ENCODE data around the gene STAP2. TPM values are rescaled to one million over a fixed set of nuclear protein-coding genes. Genes with fewer than 3 reads are reported as not detected.

Gene STAP2
- total and polyA plus RNA-seq, 12 donors, result 0.56 to 9.1 (median 2.1) TPM

GRCh38 chr19:4345342-4346019 is 6.9 kb upstream of the STAP2 start:
- Histone ChIP-seq H3K27ac (no peak overlapping the region), H3K4me1 (peaks cover 0 to 16% (median 13%) of the 10 kb centered on the region in 9 donors), H3K4me3 (no peak overlapping the region), H3K27me3 (no peaks in the 10 kb centered on the region), H3K36me3 (peaks cover 0 to 42% (median 4%) of the 10 kb centered on the region in 9 donors), H3K9me3 (no peaks in the 10 kb centered on the region)
- no peak for DNase-seq
- intact Hi-C loops (cut with DNase I), result loop anchor here in 1 of 10 donors (5.0 kb wide), 1 partner anchor 73 kb away; no protein-coding TSS in a partner anchor
- WGBS, 2 donors, result 91 to 92% methylated on average over 15 of the region's 15 CpGs
- no peak for ATAC-seq
- TF ChIP-seq CTCF (IDR thresholded peaks at IDR 0.05), result no peak

GRCh38 chr19:4343370-4344307 is 5.0 kb upstream of the STAP2 start, which contains the start of gene MPND:
Gene MPND (plus strand): TSS chr19:4343562. CDS start chr19:4343594, 32 bp downstream.
- Histone ChIP-seq H3K27ac (peak within 1 kb of the TSS; percentile 79 to 98 (median 94)), H3K36me3 (peaks cover 0 to 28% (median 4%) of the 10 kb centered on the region in 9 donors), H3K4me3 (peak within 1 kb of the TSS; percentile 36 to 89 (median 74)), H3K4me1 (peaks cover 2 to 21% (median 17%) of the 10 kb centered on the region in 9 donors), H3K9me3 (no peaks in the 10 kb centered on the region), H3K27me3 (no peaks in the 10 kb centered on the region)
- DNase-seq (peak; percentile 94 to 96), ATAC-seq (peak; percentile 87 to 94 (median 92))
- 5 to 7% methylated on average over 72 to 97 of the region's 101 CpGs for WGBS, 2 donors
- no peak for TF ChIP-seq CTCF (IDR thresholded peaks at IDR 0.05)
- intact Hi-C loops (cut with DNase I), result loop anchor here in 5 of 10 donors (2.0 to 5.0 kb wide), 3 partner anchors 57 to 97 kb away; partner anchors contain the start of genes SH3GL1 (in 5 of the 5), CHAF1A (in 1 of the 5) and YJU2 (in 1 of the 5)

GRCh38 chr19:4342615-4343369 is 4.2 kb upstream of the STAP2 start:
- peaks cover 3 to 29% (median 25%) of the 10 kb centered on the region in 9 donors for H3K4me1 ChIP-seq
- peak in 6 of 9 donors; percentile 17 to 51 (median 43) for TF ChIP-seq CTCF (IDR thresholded peaks at IDR 0.05)
- intact Hi-C loops (cut with DNase I), result loop anchor here in 5 of 10 donors (2.0 to 5.0 kb wide), 3 partner anchors 58 to 96 kb away; partner anchors contain the start of genes SH3GL1 (in 5 of the 5), CHAF1A (in 1 of the 5) and YJU2 (in 1 of the 5)
- peaks cover 0 to 20% (median 4%) of the 10 kb centered on the region in 9 donors for H3K36me3 ChIP-seq
- peak overlapping the region; percentile 79 to 98 (median 94) for H3K27ac ChIP-seq
- no peaks in the 10 kb centered on the region for H3K9me3 ChIP-seq
- ATAC-seq (peak; percentile 94 to 98 (median 96)), DNase-seq (peak; percentile 93 to 99)
- 0% methylated on average over 39 of the region's 39 CpGs for WGBS, 2 donors
- H3K4me3 ChIP-seq, result peak overlapping the region; percentile 36 to 89 (median 74)
- H3K27me3 ChIP-seq, result no peaks in the 10 kb centered on the region

Measured in heart right ventricle (tissue), 16 donors.